ENCODE results near the gene BIK. TPM values are rescaled to one million over a fixed set of nuclear protein-coding genes. Genes with fewer than 3 reads are reported as not detected.
"Not testable (repeated sequence)": the region's sequence is repeated elsewhere in the genome, so short reads cannot be mapped to it uniquely, and the experiment has no call there.

The BIK gene
- total RNA-seq, 1 experiment from 2014 or later = 1.1 TPM

DNA sequence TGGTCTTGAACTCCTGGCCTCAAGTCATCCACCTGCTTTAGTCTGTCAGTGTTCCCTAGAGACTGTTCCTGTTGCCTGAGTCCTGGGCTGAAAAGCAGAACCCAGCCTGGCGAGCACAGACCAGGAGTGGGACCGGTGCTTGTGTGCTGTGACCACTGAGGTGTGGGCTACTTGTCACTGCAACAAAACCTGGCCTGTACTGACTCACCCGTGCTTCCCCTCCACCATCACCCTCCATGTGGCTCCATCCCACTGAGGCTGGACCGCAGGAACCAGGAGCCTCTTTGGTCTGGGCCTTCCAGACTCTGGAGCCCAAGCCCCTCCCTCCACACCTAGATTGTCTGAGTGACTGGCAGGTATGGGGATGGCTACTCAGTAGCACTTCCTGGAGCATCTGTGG is 24.0 kb downstream of the BIK start:
- no peak for DNase-seq (ENCODE audit: low read depth)

DNA sequence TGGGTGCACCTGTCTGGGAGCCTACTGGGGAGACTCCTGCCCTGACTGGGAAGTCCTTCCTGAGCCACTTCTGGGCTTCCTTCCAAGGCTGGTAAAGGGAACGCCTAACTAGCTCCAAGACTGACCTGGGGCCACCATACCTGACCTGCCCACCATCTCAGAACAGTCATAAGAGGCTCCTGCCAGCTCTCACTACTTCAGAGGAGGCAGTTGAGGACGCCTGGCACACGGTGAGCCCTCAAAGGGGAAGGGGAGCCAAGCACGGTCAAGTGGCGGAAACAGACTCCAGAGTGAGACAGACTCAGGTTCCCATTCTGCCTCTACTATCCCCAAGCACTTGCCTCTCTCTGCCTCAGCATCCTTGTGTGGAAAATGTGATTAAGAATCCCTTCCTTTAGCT is 25.0 kb downstream of the BIK start:
- no peak for DNase-seq (ENCODE audit: low read depth)

DNA sequence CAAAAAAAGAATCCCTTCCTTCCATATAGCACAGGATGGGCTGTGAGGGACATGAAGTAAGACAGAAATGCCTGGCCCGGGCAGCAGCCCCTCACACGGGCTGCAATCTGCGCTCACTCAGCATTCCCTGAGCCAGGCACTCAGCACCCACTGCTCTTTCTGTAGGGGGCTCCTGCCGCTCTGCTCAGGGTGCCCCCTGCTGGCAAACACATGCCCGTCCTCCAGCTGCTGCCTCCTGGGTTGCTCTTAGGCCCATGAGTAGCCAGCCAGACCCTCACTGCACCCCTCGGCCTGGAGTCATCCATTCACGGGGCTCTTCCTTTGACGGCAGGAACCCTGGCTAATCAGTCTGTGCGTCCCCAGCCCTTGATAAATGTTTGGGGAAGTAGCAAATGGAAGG is 25.7 kb downstream of the BIK start:
- DNase-seq (ENCODE audit: low read depth) = no peak

DNA sequence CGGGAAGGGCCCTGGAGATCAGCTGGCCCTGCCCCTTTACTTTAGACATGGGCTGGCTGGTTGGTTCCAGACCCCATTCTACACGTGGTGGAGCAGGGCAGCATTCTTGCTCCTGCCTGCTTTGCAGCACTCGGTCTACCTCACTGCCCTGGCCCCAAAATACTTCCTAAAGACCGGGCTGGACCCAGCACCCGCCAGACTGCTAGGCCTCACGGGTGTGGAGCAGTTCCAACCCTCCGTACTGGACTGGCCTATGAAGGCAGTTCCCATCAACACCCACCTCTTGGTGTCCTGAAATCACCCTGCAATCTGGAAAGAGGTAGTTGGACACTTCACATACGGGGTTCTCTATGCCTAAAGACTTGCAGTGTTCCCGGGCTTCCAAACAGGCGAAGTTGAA is 26.3 kb downstream of the BIK start:
- no peak for DNase-seq (ENCODE audit: low read depth)

- peak; percentile 54 for DNase-seq (ENCODE audit: low read depth)
These were observed 32.5 kb downstream of the BIK start, which contains the start of gene MCAT for GRCh38 chr22:43142880-43143562. TSS of gene MCAT (minus strand) at chr22:43143398. CDS start at chr22:43143348, 50 bp downstream.

- DNase-seq (ENCODE audit: low read depth) = no peak
These were observed 34.4 kb downstream of the BIK start for GRCh38 chr22:43144949-43145348.

DNA sequence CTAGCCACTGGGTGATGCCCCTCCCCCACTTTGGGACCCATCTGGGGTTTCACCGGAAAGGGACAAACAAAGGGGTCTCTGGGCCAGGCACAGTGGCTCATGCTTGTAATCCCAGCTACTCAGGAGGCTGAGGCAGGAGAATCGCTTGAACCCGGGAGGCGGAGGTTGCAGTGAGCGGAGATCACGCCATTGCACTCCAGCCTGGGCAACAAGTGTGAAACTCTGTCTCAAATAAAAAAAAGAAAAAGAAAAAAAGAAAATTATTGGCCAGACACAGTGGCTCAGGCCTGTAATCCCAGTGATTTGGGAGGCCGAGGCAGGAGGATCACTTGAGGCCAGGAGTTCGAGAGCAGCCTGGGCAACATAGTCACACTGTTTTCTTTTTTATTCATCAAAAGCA is 34.8 kb downstream of the BIK start:
- not testable (repeated sequence) for DNase-seq (ENCODE audit: low read depth)

GRCh38 chr22:43146332-43146731 is 35.8 kb downstream of the BIK start:
- DNase-seq (ENCODE audit: low read depth) = not testable (repeated sequence)

GRCh38 chr22:43147821-43148220 is 37.3 kb downstream of the BIK start:
- no peak for DNase-seq (ENCODE audit: low read depth)

GRCh38 chr22:43148581-43148980 is 38.0 kb downstream of the BIK start:
- no peak for DNase-seq (ENCODE audit: low read depth)

- no peak for DNase-seq (ENCODE audit: low read depth)
These were observed 40.2 kb downstream of the BIK start for GRCh38 chr22:43150731-43151206.

DNA sequence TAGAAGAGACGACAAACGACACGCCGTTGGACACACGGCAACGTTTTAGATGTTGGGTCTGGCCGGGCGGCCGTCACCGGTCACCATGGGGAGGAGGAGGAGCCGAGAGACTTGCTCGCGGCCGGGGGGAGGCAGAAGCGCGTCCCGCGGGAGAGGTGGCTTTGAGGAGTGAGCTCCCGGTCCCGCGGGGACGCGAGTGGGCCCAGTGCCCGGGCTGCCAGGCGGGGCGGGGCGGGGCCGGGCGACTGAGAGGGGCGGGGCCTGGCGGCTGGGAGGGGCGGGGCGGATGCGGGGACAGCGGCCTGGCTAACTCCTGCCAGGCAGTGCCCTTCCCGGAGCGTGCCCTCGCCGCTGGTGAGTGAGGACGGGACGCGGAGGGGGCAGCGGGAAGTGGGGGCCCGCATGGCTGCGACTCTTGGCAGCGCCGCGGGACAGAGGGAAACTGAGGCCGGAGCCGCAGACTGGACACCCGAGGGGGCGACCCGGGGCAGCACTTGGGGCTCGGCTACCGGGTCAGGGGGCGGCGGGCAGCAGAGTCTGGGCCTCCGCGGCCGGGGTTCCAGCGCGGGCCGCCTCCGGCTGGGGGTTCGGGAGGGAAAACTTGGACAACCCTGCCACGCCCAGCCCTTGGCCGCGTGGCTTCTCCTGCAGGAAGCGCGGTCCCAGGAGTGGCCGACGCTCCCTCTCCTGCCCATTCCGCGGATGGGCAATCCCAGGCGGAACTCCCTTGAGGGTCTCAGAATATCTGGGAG is 40.9 kb downstream of the BIK start, which contains the start of gene TSPO:
TSS of gene TSPO (plus strand) at position 309 of the 752 bp plus-strand sequence. CDS start 7,680 bp downstream, outside the sequence.
- DNase-seq (ENCODE audit: low read depth) = peak; percentile 30

DNA sequence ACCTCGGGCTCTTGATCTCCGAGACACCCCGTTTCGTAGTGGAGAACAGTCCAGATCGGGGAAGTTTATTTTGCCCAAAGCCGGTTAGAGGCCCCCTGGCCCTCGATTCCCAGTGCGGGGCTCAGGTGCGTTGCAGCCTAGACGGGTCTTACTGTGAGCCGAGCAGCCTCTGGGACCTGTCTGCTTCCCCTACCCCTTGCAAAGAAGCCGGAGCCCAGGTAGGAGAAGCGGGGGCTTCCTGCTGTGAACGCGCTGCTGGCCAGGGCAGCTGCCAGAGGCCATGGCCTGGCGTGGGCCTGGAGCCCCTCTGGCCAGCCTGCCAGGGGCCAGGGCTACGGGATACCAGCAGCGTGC is 41.4 kb downstream of the BIK start:
- no peak for DNase-seq (ENCODE audit: low read depth)

GRCh38 chr22:43152357-43153071 is 42.0 kb downstream of the BIK start:
- DNase-seq (ENCODE audit: low read depth) = peak; percentile 66

DNA sequence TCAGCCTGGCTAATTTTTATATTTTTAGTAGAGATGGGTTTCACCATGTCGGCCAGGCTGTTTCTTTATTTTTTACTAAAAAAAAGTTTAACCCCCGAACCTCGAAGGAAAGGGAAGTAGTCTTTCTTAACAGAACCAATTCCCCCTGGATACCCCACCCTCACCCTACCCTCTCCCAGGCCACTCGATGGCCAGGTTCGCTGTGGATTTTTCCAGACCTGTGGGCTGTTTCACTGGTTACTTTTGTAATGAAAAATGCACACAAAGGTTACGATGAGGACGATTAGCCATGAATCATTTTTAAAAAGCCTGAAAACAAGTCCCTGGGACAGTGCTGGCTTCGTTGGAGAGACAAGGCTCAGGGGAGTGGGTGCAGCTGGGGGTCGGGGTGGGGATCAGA is 43.3 kb downstream of the BIK start:
- DNase-seq (ENCODE audit: low read depth) = no peak

DNA sequence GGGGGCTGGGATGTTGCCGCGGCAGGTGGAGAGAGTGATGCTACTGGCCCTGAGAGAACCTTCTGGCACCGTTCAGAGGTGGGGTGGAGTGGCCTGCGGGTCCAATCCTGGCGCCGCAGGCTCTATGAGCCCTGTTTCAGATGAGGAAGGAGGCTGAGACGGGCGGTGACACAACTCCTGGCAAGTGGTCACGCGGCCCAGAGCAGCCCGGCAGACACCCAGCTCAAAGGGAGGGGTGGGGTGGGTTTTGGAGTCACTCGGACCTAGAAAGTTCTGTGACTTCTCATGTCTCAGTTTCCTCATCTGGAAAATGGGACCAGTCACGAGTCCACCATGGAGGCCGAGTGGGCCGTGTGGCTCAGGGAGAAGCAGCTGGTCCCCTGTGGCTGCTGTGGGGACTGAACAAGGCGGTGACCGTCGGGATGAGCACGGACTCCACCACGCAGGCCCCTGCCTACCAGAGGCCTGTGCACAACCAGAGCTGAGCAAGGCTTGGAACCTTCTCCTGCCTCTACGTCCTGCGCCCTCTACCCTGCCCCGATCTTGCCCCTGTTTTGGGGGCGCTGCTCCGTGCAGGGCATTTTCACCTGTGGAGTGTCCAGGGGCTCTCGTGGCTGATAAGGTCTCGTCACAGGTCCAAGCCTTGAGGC is 44.5 kb downstream of the BIK start:
- no peak for DNase-seq (ENCODE audit: low read depth)

- DNase-seq (ENCODE audit: low read depth) = no peak
These were observed 45.2 kb downstream of the BIK start for GRCh38 chr22:43155789-43156188.

DNA sequence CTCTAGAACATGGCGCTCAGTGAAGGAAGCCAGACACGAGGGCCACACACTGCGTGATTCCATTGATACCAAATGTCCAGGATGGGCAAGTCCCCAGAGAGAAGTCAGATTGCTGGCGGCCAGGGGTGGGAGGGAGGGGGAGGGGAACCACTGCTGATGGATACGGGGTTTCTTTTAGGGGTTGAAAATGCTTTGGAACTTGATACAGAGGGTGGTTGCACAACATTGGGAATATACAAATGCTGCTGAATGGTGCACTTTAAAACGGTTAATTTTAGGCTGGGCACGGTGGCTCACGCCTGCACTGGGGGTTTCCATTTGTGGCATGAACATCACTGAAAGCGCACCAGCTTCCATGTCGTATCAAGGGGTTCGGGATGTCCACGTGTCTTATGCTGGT is 45.9 kb downstream of the BIK start:
- no peak for DNase-seq (ENCODE audit: low read depth)

DNA sequence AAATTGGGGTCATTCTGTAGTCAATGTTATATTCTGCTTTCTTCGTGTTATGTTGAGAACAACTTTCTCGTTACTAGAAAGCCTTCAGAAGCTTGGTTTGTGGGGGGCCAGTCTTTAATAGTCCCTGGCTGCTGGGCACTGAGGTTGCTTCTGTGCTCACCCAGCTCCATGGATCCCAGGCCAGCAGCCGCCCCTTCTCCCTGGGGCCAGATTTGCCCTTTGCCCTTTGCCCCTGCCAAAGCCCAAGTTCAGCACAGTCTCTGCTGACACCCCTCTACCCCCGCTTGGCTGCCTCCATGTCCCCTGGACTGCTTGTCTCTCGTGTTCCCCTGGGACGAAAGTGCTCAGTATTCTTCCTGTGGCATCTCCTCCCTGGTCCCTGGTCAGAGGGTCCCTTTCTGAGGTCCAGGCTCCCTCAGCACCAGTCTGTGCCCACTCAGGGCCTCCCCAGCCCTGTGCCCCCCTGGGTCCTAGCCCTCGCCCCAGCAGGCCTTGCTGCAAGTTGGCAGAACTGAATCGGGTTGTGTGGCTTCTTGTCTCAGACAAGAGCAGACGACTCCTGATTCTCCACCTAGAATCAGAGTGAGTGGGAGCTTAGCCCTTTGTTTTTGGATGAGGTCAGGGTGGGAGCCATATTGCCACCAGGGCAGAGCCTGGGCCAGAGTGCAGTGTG is 47.5 kb downstream of the BIK start:
- DNase-seq (ENCODE audit: low read depth) = no peak

GRCh38 chr22:43158778-43159483 is 48.4 kb downstream of the BIK start:
- DNase-seq (ENCODE audit: low read depth) = no peak

Measured in M059J (cell line).